Posterior vena cava (tissue), 2 donors: ENCODE data around the gene SH3BGR. TPM values are rescaled to one million over a fixed set of nuclear protein-coding genes. Genes with fewer than 3 reads are reported as not detected.
"Not testable (repeated sequence)": the region's sequence is repeated elsewhere in the genome, so short reads cannot be mapped to it uniquely, and the experiment has no call there.

Source experiments
- DNase-seq: peaks from one replicate; pipeline ENCODE4 v3.0.0-alpha.2; 2020; ENCODE audit warnings: low spot score
- intact Hi-C, 2 donors: fragments of 100-400 bp; cut with DNase I; formaldehyde crosslinking; loops; one replicate each; pipeline versions ENCODE4 v1.14.1 to v1.14.2; 2022 to 2023
- long read RNA-seq, 2 donors: library from polyadenylated mRNA; unstranded; transcript quantifications; one replicate each; pipeline ENCODE4 v2.0.0, GENCODE V29; 2020 to 2021
- total RNA-seq, 2 donors: library from RNA; stranded (reverse); fragmentation: NEBNext Ultra II Directional; extraction: Animal tissue kit (Norgen Biotek cat#: 25700); gene quantifications; one replicate each; pipeline ENCODE4 v1.2.1, GENCODE V29; 2021
- donor health status: DM: yes; HTN: yes; CAD: no.
- donor health status: DM: yes; HTN: yes; CAD: no.

SH3BGR gene
- total RNA-seq: 10 to 100 TPM; 26.4 to 44.0 TPM
- long read RNA-seq, donor 1, transcript SH3BGR-201 (7 exons, 1,251 nt): major isoform, 8 of 8 reads
- long read RNA-seq, donor 1, partial matches to known transcripts: 0 of 8 reads
- long read RNA-seq, donor 1, other reads (novel, unspliced or antisense): 0 of 8 reads
- long read RNA-seq, donor 2, transcript SH3BGR-201 (7 exons, 1,251 nt): major isoform, 23 of 26 reads
- long read RNA-seq, donor 2, partial matches to known transcripts: 1 of 26 reads
- long read RNA-seq, donor 2, other reads (novel, unspliced or antisense): 2 of 26 reads

GRCh38 chr21:39451332-39452206, at the start of gene SH3BGR:
SH3BGR (plus strand) TSS chr21:39451970; CDS start chr21:39452097, 127 bp downstream.
- no peak for DNase-seq
- intact Hi-C loops: no loop called here

- no peak for DNase-seq
- intact Hi-C loops: no loop called here
Measured at GRCh38 chr21:39406065-39406464, 45.7 kb upstream of the SH3BGR start.

GRCh38 chr21:39419204-39419603, 32.6 kb upstream of the SH3BGR start:
- intact Hi-C loops: not testable (repeated sequence)

GRCh38 chr21:39422527-39423241, 29.1 kb upstream of the SH3BGR start:
- no peak for DNase-seq
- intact Hi-C loops: no loop called here

More at GRCh38 chr21:39419204-39419603, 32.6 kb upstream of the SH3BGR start:
- not testable (repeated sequence) for DNase-seq

- intact Hi-C loops: no loop called here
- no peak for DNase-seq
Measured at GRCh38 chr21:39429445-39429844, 22.3 kb upstream of the SH3BGR start.

GRCh38 chr21:39430016-39430415, 21.8 kb upstream of the SH3BGR start:
- no peak for DNase-seq
- intact Hi-C loops: no loop called here

- intact Hi-C loops: no loop called here
- no peak for DNase-seq
Measured at GRCh38 chr21:39430457-39430856, 21.3 kb upstream of the SH3BGR start.

- no peak for DNase-seq
- intact Hi-C loops: no loop called here
Measured at GRCh38 chr21:39430954-39431353, 20.8 kb upstream of the SH3BGR start.

- DNase-seq: no peak
- intact Hi-C loops: no loop called here
Measured at GRCh38 chr21:39434950-39435349, 16.8 kb upstream of the SH3BGR start.

- intact Hi-C loops: no loop called here
- DNase-seq: no peak
Measured at GRCh38 chr21:39439232-39439631, 12.5 kb upstream of the SH3BGR start.

- no peak for DNase-seq
- intact Hi-C loops: no loop called here
Measured at GRCh38 chr21:39441502-39442475, 10.0 kb upstream of the SH3BGR start.

- DNase-seq: no peak
Measured at GRCh38 chr21:39444421-39445180, 7.2 kb upstream of the SH3BGR start.

GRCh38 chr21:39445321-39446269, 6.2 kb upstream of the SH3BGR start, which contains the start of gene LCA5L:
LCA5L (minus strand) TSS chr21:39445778; CDS start chr21:39428493, 17,285 bp downstream.
- intact Hi-C loops: no loop called here
- DNase-seq: peak; percentile 97

More at GRCh38 chr21:39444421-39445180, 7.2 kb upstream of the SH3BGR start:
- intact Hi-C loops: no loop called here

- DNase-seq: no peak
- intact Hi-C loops: no loop called here
Measured at GRCh38 chr21:39447264-39447663, 4.5 kb upstream of the SH3BGR start.

- DNase-seq: no peak
- intact Hi-C loops: no loop called here
Measured at GRCh38 chr21:39452207-39452969, 618 bp downstream of the SH3BGR start.

- no peak for DNase-seq
- intact Hi-C loops: no loop called here
Measured at GRCh38 chr21:39452970-39453342, 1.2 kb downstream of the SH3BGR start.
